ENCODE data around the gene EPO. TPM values are rescaled to one million over a fixed set of nuclear protein-coding genes. Genes with fewer than 3 reads are reported as not detected.

The EPO gene
- total RNA-seq, 4 donors from 2014 or later: 0.97 TPM; not detected in 3

DNA sequence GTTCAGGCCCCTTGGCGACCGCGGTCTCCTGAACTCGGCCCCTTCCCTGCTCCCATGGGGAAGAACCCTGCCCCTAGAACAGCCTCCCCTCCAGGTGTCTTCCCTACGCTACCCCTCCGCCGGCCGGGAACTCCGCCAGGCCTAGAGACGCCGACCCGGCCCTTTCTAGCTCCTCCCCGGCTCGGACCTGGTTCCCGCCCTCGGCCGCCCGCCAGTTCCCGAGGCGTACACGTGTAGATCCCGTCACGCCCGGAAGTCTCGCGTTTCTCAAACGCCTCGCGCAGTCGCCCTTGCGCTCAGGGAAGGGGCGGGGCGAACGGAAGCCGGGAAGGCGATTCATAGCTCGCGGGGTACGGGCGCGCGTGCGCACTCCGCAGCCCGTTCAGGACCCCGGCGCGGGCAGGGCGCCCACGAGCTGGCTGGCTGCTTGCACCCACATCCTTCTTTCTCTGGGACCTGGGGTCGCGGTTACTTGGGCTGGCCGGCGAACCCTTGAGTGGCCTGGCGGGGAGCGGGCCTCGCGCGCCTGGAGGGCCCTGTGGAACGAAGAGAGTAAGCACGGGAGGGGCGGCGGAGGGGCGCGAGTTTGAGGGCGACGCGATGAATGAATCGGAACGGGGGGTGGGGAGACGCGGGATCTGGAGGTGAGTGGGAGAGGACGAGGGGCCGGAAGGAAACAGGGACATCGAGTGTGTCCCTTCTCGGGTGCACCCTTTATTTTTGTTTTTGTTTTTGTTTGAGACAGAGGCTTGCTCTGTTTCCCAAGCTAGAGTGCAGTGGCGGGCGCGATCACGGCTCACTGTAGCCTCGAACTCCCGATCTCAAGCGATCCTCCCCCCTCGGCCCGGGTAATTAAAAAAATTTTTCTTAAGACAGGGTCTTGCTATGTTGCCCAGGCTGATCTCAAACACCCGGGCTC, 14.3 kb upstream of the EPO start, which contains the start of gene POP7:
POP7 (plus strand) TSS at position 369 of the 919 bp plus-strand sequence. CDS start 710 bp downstream, outside the sequence.
- DNase-seq (ENCODE audit: low spot score in 2 of 2): peak; percentile 99 to 100
- H3K9me3 ChIP-seq: no peaks in the 10 kb centered on the region
- peaks cover 25% of the 10 kb centered on the region for H3K4me1 ChIP-seq
- H3K27me3 ChIP-seq: no peaks in the 10 kb centered on the region
- TF ChIP-seq, protein P1, sequence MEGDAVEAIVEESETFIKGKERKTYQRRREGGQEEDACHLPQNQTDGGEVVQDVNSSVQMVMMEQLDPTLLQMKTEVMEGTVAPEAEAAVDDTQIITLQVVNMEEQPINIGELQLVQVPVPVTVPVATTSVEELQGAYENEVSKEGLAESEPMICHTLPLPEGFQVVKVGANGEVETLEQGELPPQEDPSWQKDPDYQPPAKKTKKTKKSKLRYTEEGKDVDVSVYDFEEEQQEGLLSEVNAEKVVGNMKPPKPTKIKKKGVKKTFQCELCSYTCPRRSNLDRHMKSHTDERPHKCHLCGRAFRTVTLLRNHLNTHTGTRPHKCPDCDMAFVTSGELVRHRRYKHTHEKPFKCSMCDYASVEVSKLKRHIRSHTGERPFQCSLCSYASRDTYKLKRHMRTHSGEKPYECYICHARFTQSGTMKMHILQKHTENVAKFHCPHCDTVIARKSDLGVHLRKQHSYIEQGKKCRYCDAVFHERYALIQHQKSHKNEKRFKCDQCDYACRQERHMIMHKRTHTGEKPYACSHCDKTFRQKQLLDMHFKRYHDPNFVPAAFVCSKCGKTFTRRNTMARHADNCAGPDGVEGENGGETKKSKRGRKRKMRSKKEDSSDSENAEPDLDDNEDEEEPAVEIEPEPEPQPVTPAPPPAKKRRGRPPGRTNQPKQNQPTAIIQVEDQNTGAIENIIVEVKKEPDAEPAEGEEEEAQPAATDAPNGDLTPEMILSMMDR (IDR thresholded peaks at IDR 0.05): no peak
- TF ChIP-seq EP300 (IDR thresholded peaks at IDR 0.05) (no peak), POLR2AphosphoS5 (IDR thresholded peaks at IDR 0.05) (peak in 2 of 3 donors; percentile 72 to 90), POLR2A (IDR thresholded peaks at IDR 0.05) (peak; percentile 5 to 12)
- under 1% methylated on average over 57 of the region's 86 CpGs for WGBS
- H3K36me3 ChIP-seq: no peaks in the 10 kb centered on the region
- H3K4me3 ChIP-seq: peak within 1 kb of the TSS; percentile 69
- peak within 1 kb of the TSS; percentile 94 for H3K27ac ChIP-seq

DNA sequence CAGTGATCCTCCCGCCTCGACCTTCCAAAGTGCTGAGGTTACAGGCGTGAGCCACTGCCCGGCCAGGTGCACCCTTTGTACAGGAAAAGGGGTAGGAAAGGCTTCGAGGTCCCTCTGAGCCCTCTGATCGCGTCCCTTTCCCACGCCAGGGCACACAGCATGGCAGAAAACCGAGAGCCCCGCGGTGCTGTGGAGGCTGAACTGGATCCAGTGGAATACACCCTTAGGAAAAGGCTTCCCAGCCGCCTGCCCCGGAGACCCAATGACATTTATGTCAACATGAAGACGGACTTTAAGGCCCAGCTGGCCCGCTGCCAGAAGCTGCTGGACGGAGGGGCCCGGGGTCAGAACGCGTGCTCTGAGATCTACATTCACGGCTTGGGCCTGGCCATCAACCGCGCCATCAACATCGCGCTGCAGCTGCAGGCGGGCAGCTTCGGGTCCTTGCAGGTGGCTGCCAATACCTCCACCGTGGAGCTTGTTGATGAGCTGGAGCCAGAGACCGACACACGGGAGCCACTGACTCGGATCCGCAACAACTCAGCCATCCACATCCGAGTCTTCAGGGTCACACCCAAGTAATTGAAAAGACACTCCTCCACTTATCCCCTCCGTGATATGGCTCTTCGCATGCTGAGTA, 13.5 kb upstream of the EPO start:
- Histone ChIP-seq H3K36me3 (no peaks in the 10 kb centered on the region), H3K9me3 (no peaks in the 10 kb centered on the region), H3K4me3 (peak overlapping the region; percentile 69), H3K4me1 (peaks cover 25% of the 10 kb centered on the region), H3K27ac (peak overlapping the region; percentile 94), H3K27me3 (no peaks in the 10 kb centered on the region)
- TF ChIP-seq POLR2A (IDR thresholded peaks at IDR 0.05) (no peak), EP300 (IDR thresholded peaks at IDR 0.05) (no peak), POLR2AphosphoS5 (IDR thresholded peaks at IDR 0.05) (no peak)
- TF ChIP-seq, protein P1 (IDR thresholded peaks at IDR 0.05): no peak
- no peak for DNase-seq (ENCODE audit: low spot score in 2 of 2)
- 18% methylated on average over 13 of the region's 34 CpGs for WGBS

DNA sequence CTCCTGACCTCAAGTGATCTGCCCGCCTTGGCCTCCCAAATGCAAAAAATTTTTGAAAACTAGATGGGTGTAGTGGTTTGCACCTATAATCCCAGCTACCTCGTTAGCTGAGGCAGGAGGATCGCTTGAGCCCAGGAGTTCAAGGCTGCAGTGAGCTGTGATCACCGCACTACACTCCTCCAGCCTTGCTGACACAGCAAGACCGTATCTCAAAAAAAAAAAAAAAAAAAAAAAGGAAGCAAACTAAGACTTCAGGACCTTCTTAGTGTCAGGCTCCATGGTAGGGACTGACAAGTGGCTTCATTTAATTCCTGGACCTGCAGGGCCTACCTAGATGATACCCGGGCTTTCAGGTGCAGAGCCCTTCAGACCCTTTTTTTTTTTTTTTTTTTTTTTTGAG, 11.9 kb upstream of the EPO start:
- Histone ChIP-seq H3K36me3 (no peaks in the 10 kb centered on the region), H3K4me1 (peaks cover 25% of the 10 kb centered on the region), H3K4me3 (no peak overlapping the region), H3K9me3 (no peaks in the 10 kb centered on the region), H3K27ac (no peak overlapping the region), H3K27me3 (no peaks in the 10 kb centered on the region)
- no peak for DNase-seq (ENCODE audit: low spot score in 2 of 2)
- TF ChIP-seq POLR2AphosphoS5 (IDR thresholded peaks at IDR 0.05) (no peak), EP300 (IDR thresholded peaks at IDR 0.05) (no peak), POLR2A (IDR thresholded peaks at IDR 0.05) (no peak)
- TF ChIP-seq, protein P1 (IDR thresholded peaks at IDR 0.05): no peak
- WGBS: 78% methylated on average over 6 of the region's 6 CpGs

DNA sequence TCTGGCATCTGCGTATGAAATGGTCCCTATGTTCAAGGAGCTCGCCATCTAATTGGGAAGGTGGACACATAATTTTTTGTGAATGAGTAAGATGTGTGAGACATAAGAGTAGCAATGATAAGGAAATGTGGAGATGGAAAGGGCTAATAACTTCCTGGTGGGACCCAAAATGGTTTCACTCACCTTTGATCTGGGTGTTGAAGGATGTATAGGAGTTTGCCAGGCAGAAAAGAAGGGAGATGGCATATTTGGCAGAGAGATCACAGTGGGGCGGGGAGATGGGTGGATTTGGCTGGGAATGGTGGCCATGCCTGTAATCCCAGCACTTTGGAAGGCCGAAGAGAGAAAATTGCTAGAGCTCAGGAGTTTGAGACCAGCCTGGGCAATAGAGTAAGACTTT, 9.8 kb upstream of the EPO start:
- H3K36me3 ChIP-seq: no peaks in the 10 kb centered on the region
- WGBS: 93% methylated on average over 4 of the region's 4 CpGs
- DNase-seq (ENCODE audit: low spot score in 2 of 2): no peak
- no peaks in the 10 kb centered on the region for H3K9me3 ChIP-seq
- H3K27ac ChIP-seq: no peak overlapping the region
- no peak overlapping the region for H3K4me3 ChIP-seq
- peaks cover 17% of the 10 kb centered on the region for H3K4me1 ChIP-seq
- no peak for TF ChIP-seq POLR2AphosphoS5 (IDR thresholded peaks at IDR 0.05)
- TF ChIP-seq, protein P1 (IDR thresholded peaks at IDR 0.05): no peak
- TF ChIP-seq POLR2A (IDR thresholded peaks at IDR 0.05): no peak
- no peak for TF ChIP-seq EP300 (IDR thresholded peaks at IDR 0.05)
- H3K27me3 ChIP-seq: no peaks in the 10 kb centered on the region

DNA sequence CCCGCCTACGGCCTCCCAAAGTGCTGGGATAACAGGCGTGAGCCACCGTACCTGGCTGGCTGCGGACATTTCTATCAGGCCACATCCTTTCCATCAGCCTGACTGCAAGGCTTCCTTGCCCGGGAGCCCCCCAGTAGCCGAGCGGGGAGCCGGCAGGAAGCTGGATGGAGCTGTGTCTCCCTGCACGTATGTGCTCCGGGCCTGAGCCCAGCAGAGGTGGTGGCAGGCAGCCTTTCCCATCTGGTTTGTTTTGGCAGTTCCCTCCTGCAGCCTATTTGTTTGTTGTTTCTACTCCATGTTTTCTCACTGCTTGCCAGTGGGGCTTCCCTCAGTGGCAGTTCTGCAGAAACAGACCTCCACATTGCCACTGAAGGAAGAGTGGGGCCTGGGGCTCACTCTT, 8.9 kb upstream of the EPO start:
- WGBS: 83% methylated on average over 11 of the region's 11 CpGs
- no peak for DNase-seq (ENCODE audit: low spot score in 2 of 2)
- Histone ChIP-seq H3K27me3 (no peaks in the 10 kb centered on the region), H3K36me3 (no peaks in the 10 kb centered on the region), H3K4me3 (no peak overlapping the region), H3K27ac (no peak overlapping the region), H3K4me1 (peaks cover 16% of the 10 kb centered on the region), H3K9me3 (no peaks in the 10 kb centered on the region)
- TF ChIP-seq POLR2AphosphoS5 (IDR thresholded peaks at IDR 0.05): no peak

Data from suprapubic skin (tissue), 4 donors.